ENCODE results near the gene SIPA1L3.
"Not testable (repeated sequence)": the region's sequence is repeated elsewhere in the genome, so short reads cannot be mapped to it uniquely, and the experiment has no call there.

The SIPA1L3 gene

GRCh38 chr19:38223617-38224013 lies 316.6 kb downstream of the SIPA1L3 start:
- no peak for DNase-seq

DNA sequence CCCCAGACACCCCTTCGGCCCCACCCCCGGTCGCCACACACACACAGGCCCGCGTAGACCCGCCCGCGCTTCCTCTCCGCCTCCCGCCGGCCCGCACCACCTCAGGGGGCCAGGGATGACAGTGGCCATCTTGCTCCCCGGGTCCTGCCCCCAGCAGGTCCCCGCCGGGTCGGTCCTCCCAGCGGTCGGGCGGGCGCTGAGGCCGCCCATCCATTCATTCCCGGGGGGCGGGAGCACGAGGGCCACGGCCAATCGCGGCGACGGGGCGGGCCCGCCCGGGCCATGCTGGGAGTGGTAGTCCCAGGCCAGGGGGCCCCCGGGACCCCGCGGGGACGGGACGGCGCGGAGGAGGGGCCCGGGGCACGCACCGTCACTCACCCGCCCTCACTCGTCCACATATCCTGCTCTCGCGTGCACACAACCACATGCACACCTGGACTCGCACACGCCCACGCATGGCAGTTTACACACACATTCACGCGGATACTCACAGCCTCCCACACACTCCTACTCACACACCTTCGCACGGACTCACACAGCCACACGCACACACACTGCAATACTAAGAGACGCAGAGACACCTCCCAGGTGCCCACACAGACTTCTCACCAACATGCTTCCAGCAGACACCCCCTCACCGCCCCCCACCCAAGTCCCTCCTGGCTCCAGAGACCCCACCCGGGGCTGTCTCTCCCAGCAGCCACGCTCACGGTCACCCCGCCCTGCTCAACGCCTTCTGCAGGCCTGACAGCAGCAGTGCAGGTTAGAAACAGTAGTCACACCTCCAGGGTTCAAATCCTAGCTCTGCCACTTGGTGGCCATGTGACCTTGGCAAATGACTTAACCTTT lies 317.2 kb downstream of the SIPA1L3 start, which contains the start of gene DPF1:
DPF1 (minus strand) TSS at position 209 of the 849 bp plus-strand sequence; CDS start at position 129, 80 bp downstream.
- peak in 1 of 2 experiments; percentile 73 for DNase-seq

DNA sequence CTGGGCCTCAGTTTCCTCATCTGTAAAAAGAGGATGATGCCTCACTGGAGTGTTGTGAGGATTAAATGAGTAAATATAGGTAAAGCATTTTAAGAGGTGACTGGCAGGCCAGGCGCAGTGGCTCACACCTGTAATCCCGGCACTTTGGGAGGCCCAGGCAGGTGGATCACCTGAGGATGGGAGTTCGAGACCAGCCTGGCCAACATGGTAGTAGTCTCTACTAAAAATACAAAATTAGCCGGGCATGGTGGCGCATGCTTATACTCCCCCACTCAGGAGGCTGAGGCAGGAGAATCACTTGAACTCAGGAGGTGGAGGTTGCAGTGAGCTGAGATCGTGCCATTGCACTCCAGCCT lies 317.8 kb downstream of the SIPA1L3 start:
- DNase-seq = not testable (repeated sequence)

DNA sequence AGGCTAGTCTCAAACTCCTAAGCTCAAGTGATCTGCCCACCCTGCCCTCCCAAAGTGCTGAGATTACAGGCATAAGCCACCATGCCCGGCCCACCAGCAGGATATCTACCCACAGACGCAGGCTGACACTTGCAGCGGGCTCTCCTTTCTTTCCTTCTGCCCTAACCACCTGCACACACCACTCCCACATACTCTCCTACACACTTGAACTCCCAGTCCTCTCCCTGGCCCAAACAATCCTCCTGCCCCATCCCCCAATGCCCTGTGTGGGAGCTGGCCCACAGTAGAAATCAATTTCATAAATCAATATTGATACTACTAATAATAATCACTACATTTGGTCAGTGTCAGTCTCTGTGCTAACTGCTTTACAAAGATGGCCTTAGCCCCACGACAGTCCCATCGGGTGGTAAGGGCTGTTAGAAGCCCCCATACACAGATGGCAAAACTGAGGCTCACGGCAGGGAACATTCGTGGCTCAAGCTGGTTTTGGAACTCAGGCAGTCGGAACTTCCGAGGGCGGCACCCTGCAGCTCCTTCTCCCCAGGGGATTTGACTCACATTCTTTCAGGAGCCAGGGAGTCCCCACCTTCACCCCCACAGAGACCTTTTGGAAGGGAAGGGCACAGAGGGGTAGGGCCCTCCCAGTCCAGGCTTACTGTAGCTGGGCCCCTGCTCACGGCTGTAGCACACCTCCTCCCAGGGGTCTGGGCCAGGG lies 320.4 kb downstream of the SIPA1L3 start:
- no peak for DNase-seq

GRCh38 chr19:38228005-38228377 lies 321.0 kb downstream of the SIPA1L3 start:
- no peak for DNase-seq

- no peak for DNase-seq
Observed at GRCh38 chr19:38228491-38229439, 321.8 kb downstream of the SIPA1L3 start.

GRCh38 chr19:38229585-38230073 lies 322.6 kb downstream of the SIPA1L3 start:
- DNase-seq = peak; percentile 31 to 84

DNA sequence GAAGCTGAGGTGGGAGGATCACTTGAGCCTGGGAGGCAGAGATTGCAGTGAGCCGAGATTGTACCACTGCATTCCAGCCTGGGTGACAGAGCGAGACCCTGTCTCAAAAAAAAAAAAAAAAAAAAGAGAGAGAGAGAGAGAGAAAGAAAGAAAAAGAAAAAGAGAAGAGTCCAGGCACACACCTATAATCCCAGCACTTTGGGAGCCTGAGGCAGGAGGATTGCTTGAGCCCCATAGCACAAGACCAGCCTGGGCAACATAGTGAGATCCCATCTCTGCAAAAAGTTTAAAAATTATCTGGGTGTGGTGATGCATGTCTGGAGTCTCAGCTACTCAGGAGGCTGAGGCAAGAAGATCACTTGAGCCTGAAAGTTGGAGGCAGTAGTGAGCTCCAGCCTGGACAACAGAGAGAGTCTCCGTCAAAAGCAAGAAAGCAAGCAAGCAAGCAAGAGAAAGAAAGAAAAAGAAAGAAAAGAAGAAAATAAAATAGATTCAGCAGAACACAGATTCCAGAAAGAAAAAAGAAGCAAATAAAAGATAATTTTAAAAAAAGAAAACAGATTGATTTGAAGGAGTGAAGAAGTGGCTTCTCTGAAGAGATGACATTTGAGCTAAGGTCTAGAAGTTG lies 323.6 kb downstream of the SIPA1L3 start:
- DNase-seq = not testable (repeated sequence)

DNA sequence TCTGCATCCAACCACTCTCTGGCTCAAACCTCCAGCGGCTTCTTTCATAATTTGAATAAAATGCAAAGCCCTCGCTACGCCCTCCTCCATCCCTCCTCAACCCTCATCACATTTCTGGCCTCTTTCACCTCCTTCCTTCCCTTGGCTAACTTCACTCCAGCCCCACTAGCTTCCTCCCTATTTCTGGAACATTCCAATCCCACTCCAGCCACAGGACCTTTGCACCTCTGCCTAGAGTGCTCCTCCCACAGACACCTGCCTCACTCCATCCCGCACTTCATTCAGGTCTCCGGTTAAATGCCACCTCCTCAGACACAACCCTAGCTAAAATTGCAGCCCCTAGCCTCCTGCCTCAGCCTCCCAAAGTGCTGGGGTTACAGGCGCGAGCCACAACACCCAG lies 324.9 kb downstream of the SIPA1L3 start:
- DNase-seq = no peak

- DNase-seq = peak in 1 of 2 experiments; percentile 45
Observed at GRCh38 chr19:38233740-38234251, 326.8 kb downstream of the SIPA1L3 start.

GRCh38 chr19:38234615-38235014 lies 327.6 kb downstream of the SIPA1L3 start:
- DNase-seq = no peak

- DNase-seq = no peak
Observed at GRCh38 chr19:38239816-38240215, 332.8 kb downstream of the SIPA1L3 start.

GRCh38 chr19:38243279-38243673 lies 336.3 kb downstream of the SIPA1L3 start:
- no peak for DNase-seq

DNA sequence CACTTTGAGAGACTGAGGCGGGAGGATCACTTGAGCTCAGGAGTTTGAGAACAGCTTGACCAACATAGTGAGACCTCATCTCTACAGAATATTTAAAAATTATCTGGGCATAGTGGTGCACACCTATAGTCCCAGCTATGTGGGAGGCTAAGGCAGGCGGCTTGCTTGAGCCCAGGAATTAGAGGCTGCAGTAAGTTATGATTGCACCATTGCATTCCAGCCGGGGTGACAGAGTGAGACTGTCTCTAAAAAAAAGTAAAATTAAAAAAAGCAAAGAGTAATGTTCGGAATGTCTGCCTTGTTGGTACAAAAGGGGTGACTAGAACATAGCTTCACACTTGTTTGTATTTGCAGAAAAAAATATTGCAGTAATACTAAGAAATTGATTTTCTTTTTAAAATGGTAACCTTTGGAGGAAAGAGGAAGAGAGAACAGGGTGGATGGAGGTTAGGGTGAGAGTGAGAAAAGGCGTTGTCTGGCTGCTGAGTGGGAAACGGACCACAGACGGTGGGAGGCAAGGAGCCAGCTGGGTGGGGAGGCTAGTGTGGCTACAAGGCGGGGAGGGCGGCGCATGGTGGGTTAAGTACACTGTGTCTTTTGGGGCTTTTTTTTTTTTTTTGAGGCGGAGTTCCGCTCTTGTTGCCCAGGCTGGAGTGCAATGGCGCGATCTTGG lies 339.0 kb downstream of the SIPA1L3 start:
- DNase-seq = no peak

- no peak for DNase-seq
Observed at GRCh38 chr19:38247126-38247525, 340.1 kb downstream of the SIPA1L3 start.

- DNase-seq = no peak
Observed at GRCh38 chr19:38247734-38248268, 340.8 kb downstream of the SIPA1L3 start.

DNA sequence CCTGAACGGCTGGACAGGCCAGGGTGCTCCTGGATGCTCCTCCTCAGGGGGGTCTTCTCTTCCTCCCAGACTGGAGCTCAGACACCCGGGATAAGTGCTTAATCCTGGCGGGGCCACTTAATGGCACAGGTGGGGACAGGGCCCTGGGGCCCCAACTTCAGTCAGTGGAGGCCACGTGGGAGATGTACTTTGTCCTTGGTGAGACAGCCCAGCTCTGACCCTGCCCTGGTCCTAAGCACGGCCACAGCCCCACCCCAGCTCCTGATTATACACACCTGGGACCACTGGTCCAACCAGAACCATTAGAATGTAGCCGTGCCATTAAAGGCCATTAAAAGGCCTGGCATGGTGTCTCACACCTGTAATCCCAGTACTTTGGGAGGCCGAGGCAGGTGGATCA lies 341.4 kb downstream of the SIPA1L3 start:
- no peak for DNase-seq

- no peak for DNase-seq
Observed at GRCh38 chr19:38250428-38250820, 343.4 kb downstream of the SIPA1L3 start.

DNA sequence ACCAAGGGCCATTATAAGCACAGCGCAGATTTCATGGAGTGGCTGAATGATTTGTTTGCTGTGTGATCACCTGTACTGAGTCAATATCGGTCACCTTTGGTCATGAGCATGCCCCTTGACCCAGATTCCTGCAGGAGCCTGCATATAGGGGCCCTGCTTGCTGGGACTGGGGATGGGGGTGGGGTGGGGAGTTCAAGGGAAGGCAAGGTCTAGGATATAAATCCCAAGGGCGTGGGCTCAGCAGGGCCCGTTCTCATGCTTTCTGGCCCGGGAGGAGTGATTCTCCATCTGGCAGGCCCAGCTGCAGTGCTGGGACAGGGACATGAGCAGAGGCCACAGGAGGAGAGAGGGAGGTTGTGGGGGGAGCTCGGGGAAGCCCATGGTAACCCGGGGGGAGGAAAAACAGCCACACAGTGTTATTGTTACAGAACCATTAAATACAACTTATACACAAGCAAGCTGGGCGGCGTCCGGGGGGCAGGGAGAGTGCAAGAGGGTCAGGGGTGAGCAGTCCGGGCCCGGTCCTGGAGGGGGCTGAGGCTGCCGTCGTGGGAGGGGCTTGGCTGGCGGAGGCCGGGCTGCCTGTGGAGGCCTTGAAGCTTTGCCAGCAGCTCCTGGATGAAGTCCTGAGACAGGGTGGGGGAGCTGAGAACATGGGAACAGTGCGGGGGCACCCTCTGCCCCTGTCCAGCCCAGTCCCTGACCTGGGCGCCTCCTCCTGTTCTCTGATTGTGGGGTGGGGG lies 344.0 kb downstream of the SIPA1L3 start:
- DNase-seq = no peak

- no peak for DNase-seq
Observed at GRCh38 chr19:38251564-38252051, 344.6 kb downstream of the SIPA1L3 start.

Measured in SW 1271 (cell line).